Endothelial cell of umbilical vein (primary cell): ENCODE results near the gene ADAT3. TPM values are rescaled to one million over a fixed set of nuclear protein-coding genes. Genes with fewer than 3 reads are reported as not detected.
A peak's percentile ranks its signal among the peaks of the same experiment; 100 is the strongest.

Experiments
- BruUV-seq: library from RNA; stranded (reverse); fragments of 400-500 nt; replicated peaks from 2 replicates; lab custom pipeline; 2021; lab: Mats Ljungman, UMichigan
- CTCF ChIA-PET: fragments of 300-600, 350-600 bp; sonication (Branson Sonifier 250); formaldehyde crosslinking; loops from one replicate; lab custom pipeline; 2021; ENCODE audit warnings: antibody characterized with exemption, inconsistent platforms; lab: Charles Lee
- POLR2A ChIA-PET: fragments of 300-600, 350-600 bp; sonication (Branson Sonifier 250); formaldehyde crosslinking; loops from one replicate; lab custom pipeline; 2021; ENCODE audit warnings: antibody characterized with exemption, inconsistent platforms; lab: Charles Lee
- DNase-seq: peaks from one replicate; pipeline ENCODE4 v3.0.0-alpha.2; 2011; ENCODE audit warnings: low read depth, low spot score
- FAIRE-seq: peaks from 2 replicates; lab custom pipeline; 2011; peaks lifted over from hg19 to GRCh38; lab: Jason Lieb, UNC
- H2AFZ ChIP-seq: 2 replicates; pipeline ENCODE4 v1.6.0; 2012; ENCODE audit warnings: low read depth, low read length, control low read depth, inconsistent platforms
- H3K27ac ChIP-seq: 2 replicates; pipeline ENCODE4 v1.5.1; 2011; ENCODE audit warnings: low read depth, mild to moderate bottlenecking, control low read depth, low read length, moderate library complexity; ENCODE audit not compliant: insufficient read depth
- H3K27me3 ChIP-seq, 2 experiments: 2 replicates each; pipeline versions ENCODE4 v1.6.0 to v1.6.1; 2011; ENCODE audit warnings: low read length in 2 of 2, mixed read lengths in 1 of 2; ENCODE audit not compliant: control insufficient read depth in 2 of 2, insufficient read depth in 2 of 2
- H3K36me3 ChIP-seq, 2 experiments: 2 replicates in 1 of 2; 3 replicates in 1 of 2; pipeline ENCODE4 v1.5.1; 2011; ENCODE audit warnings: low read length in 2 of 2, mild to moderate bottlenecking in 1 of 2, moderate library complexity in 1 of 2; ENCODE audit not compliant: control insufficient read depth in 2 of 2, insufficient read depth in 2 of 2; ENCODE audit errors: extremely low read depth in 1 of 2
- H3K4me1 ChIP-seq: 3 replicates; pipeline ENCODE4 v1.5.1; 2011; ENCODE audit warnings: mild to moderate bottlenecking, low read length; ENCODE audit not compliant: control insufficient read depth, insufficient read depth; ENCODE audit errors: extremely low read depth
- H3K4me2 ChIP-seq: 2 replicates; pipeline ENCODE4 v1.6.1; 2011; ENCODE audit warnings: low read length, control low read depth, mixed read lengths; ENCODE audit not compliant: insufficient read depth
- H3K4me3 ChIP-seq, 3 experiments: fragments of 200-600 bp in 1 of 3; sonication (generic), shearing (Covaris generic) in 1 of 3; replicated peaks in 1 of 3; 2 replicates each; pipeline ENCODE4 v1.5.1; 2011 to 2016; ENCODE audit warnings: control low read depth in 3 of 3, low read length in 3 of 3, mild to moderate bottlenecking in 2 of 3, inconsistent platforms in 1 of 3, low read depth in 1 of 3, moderate library complexity in 1 of 3; ENCODE audit not compliant: insufficient read depth in 1 of 3
- H3K79me2 ChIP-seq: 2 replicates; pipeline ENCODE4 v1.6.0; 2012; ENCODE audit warnings: low read length, inconsistent platforms; ENCODE audit not compliant: control insufficient read depth, insufficient read depth
- H3K9ac ChIP-seq: replicated peaks from 2 replicates; pipeline ENCODE3; 2011; ENCODE audit warnings: low read length, control low read depth; ENCODE audit not compliant: insufficient read depth; ENCODE audit errors: extremely low read depth
- H3K9me1 ChIP-seq: replicated peaks from 3 replicates; pipeline ENCODE4 v1.6.0; 2011; ENCODE audit warnings: mild to moderate bottlenecking, low read length; ENCODE audit not compliant: control insufficient read depth, insufficient read depth; ENCODE audit errors: extremely low read depth
- H3K9me3 ChIP-seq: replicated peaks from 2 replicates; pipeline ENCODE4 v1.5.1; 2012; ENCODE audit warnings: low read length, inconsistent platforms; ENCODE audit not compliant: control insufficient read depth, insufficient read depth
- H4K20me1 ChIP-seq: replicated peaks from 2 replicates; pipeline ENCODE3; 2011; ENCODE audit warnings: mild to moderate bottlenecking, low read length; ENCODE audit not compliant: control insufficient read depth, insufficient read depth; ENCODE audit errors: extremely low read depth
- JUN ChIP-seq: IDR thresholded peaks from 2 replicates; pipeline ENCODE4 v1.6.1; 2011; ENCODE audit warnings: borderline replicate concordance, low read depth; ENCODE audit not compliant: insufficient read length, insufficient read depth
- MAX ChIP-seq: IDR thresholded peaks from 2 replicates; pipeline ENCODE4 v1.6.1; 2011; ENCODE audit not compliant: insufficient read depth, insufficient read length
- MYC ChIP-seq: IDR thresholded peaks from one replicate; pipeline ENCODE4 v1.6.1; 2011; ENCODE audit warnings: mild to moderate bottlenecking, low read depth, low read length
- POLR2A ChIP-seq: IDR thresholded peaks from 2 replicates; pipeline ENCODE4 v1.6.1; 2012; ENCODE audit warnings: low read depth, mild to moderate bottlenecking, control low read depth, low read length
- POLR2AphosphoS5 ChIP-seq: IDR thresholded peaks from 2 replicates; pipeline ENCODE4 v1.6.1; 2012; ENCODE audit warnings: low read depth, mild to moderate bottlenecking, control low read depth, low read length, moderate library complexity; ENCODE audit not compliant: insufficient read depth
- dilution Hi-C: fragments of 300-500 bp; cut with MboI; formaldehyde crosslinking; loops from one replicate; pipeline ENCODE4 v1.15.0; 2019; ENCODE audit warnings: low sequenced_read_pairs; ENCODE audit not compliant: extremely low pct_ligation_motif_present
- intact Hi-C: fragments of 100-400 bp; cut with micrococcal nuclease; formaldehyde crosslinking; loops from one replicate; pipeline ENCODE4 v1.10.0; 2022
- polyA plus RNA-seq, 4 experiments: library from polyadenylated mRNA; depleted of rRNA in 3 of 4; stranded (reverse) in 3 of 4; unstranded in 1 of 4; fragments of >200 nt; gene quantifications; 2 replicates each; pipeline versions ENCODE4 v1.2.1 to v1.2.3, GENCODE V29; 2011 to 2012; ENCODE audit warnings: missing spikeins in 1 of 4
- total RNA-seq: library from RNA; stranded (reverse); gene quantifications from 2 replicates; pipeline ENCODE4 v1.2.3, GENCODE V29; 2021

The ADAT3 gene
- total and polyA plus RNA-seq, 2 donors (not counting 3 experiments of a cell fraction or from before 2014, with no cell fraction given) = 5.7 to 11.7 TPM

DNA sequence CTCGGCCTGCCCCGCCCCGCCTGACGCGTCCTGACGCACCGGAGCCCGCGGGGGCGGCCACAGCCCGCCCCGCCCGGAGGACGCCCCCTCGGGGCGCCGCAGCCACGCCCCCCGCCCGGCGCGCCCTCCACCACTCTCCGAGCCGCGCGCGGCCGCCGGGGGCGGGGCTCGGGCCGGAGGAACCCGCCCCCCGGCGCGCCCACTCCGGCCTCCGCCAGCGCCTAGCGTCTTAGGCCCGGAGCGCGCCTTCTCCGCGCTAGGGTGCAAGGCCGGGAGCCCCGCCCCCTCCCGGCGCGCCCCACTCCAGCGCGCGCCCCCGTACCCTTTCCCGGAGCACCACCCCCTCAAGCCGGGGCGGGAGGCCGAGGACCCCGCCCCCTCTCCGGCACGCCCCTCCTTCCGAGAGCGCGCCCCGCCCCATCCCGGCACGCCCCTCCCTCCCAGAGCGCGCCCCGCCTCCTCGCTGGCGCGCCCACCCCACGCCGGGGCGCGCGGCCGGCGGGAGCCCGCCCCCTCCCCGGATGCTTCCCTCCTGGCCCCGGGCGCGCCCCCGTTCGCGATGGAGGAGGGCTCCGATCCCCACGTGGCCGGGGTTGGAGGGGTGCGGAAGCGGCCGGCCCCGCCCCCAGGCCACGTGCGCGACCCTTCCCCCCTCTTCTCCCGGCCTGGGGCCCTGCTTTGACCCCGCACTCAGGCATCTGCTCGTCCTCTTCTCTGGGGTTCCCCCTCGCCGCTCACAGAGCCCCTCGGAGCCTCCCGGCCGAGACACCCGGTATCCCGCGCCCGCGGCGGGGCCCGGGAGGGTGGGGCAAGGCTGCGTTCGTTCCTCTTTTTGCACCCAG, 41.3 kb upstream of the ADAT3 start:
- Histone ChIP-seq H3K36me3 (no peaks in the 10 kb centered on the region), H4K20me1 (no peaks in the 10 kb centered on the region), H3K4me2 (peak overlapping the region; percentile 74), H2AFZ (peak overlapping the region; percentile 52), H3K27ac (peak overlapping the region; percentile 65), H3K9me1 (no peaks in the 10 kb centered on the region), H3K4me1 (peaks cover 21% of the 10 kb centered on the region), H3K9ac (peak overlapping the region; percentile 85), H3K9me3 (no peaks in the 10 kb centered on the region), H3K79me2 (peaks cover 41% of the 10 kb centered on the region), H3K27me3 (no peaks in the 10 kb centered on the region), H3K4me3 (peak overlapping the region; percentile 42 to 78 (median 73))
- peak; percentile 89 for DNase-seq
- POLR2A ChIA-PET = no interaction called here
- dilution Hi-C loops = no loop called here
- no TSS peak for BruUV-seq
- FAIRE-seq = peak; percentile 89
- TF ChIP-seq POLR2AphosphoS5 = no peak
- peak; percentile 95 for TF ChIP-seq MAX
- TF ChIP-seq MYC = peak; percentile 97
- no peak for TF ChIP-seq JUN
- peak; percentile 37 for TF ChIP-seq POLR2A
- intact Hi-C loops = loop anchor here (1.0 to 2.0 kb wide), 6 partner anchors 12 to 232 kb away; partner anchors contain the start of genes ABHD17A, ADAT3, IZUMO4 and MOB3A
- CTCF ChIA-PET = interaction anchor here (0.6 to 3.2 kb wide), 17 partner anchors 9 to 295 kb away, joined by 3 to 44 read pairs (median 4); partner anchors contain the start of genes ABHD17A, ADAT3 and SCAMP4
